Stimulated activated effector memory CD8-positive, alpha-beta T cell treated with anti-CD3 and anti-CD28 coated beads, Interleukin-12 subunit alpha, Interleukin-12 subunit beta, amount 100 ng/mL, for 72 hours (primary cell): ENCODE results near the gene PCGF6.
A peak's percentile ranks its signal among the peaks of the same experiment; 100 is the strongest.
"Not testable (repeated sequence)": the region's sequence is repeated elsewhere in the genome, so short reads cannot be mapped to it uniquely, and the experiment has no call there.

Source experiments
- ATAC-seq: fragments of 150-1000 bp; cut with Tn5 transposase; 2 replicates; pipeline ENCODE4 v1.10.0; 2021
- DNase-seq, 2 donors: peaks; one replicate each; pipeline ENCODE4 v3.0.0; 2021 to 2022; ENCODE audit warnings: low spot score in 2 of 2
- H3K27ac Mint-ChIP-seq: one replicate; pipeline ENCODE4 v1.8.0; 2022; ENCODE audit warnings: mild to moderate bottlenecking, mixed read lengths
- H3K36me3 Mint-ChIP-seq: one replicate; pipeline ENCODE4 v1.8.0; 2022; ENCODE audit warnings: mild to moderate bottlenecking, mixed read lengths
- H3K4me1 Mint-ChIP-seq: one replicate; pipeline ENCODE4 v1.8.0; 2022; ENCODE audit warnings: mixed read lengths
- H3K4me3 Mint-ChIP-seq: one replicate; pipeline ENCODE4 v1.8.0; 2022; ENCODE audit warnings: mild to moderate bottlenecking, mixed read lengths
- H3K9me3 Mint-ChIP-seq: one replicate; pipeline ENCODE4 v1.8.0; 2022; ENCODE audit warnings: mixed read lengths

The PCGF6 gene, protein sequence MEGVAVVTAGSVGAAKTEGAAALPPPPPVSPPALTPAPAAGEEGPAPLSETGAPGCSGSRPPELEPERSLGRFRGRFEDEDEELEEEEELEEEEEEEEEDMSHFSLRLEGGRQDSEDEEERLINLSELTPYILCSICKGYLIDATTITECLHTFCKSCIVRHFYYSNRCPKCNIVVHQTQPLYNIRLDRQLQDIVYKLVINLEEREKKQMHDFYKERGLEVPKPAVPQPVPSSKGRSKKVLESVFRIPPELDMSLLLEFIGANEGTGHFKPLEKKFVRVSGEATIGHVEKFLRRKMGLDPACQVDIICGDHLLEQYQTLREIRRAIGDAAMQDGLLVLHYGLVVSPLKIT

GRCh38 chr10:103350517-103351260 is at the start of gene PCGF6:
Gene PCGF6 (minus strand): TSS chr10:103351140. CDS start chr10:103351066, 74 bp downstream.
- peaks cover 41% of the 10 kb centered on the region for H3K36me3 Mint-ChIP-seq
- H3K4me3 Mint-ChIP-seq, result peak within 1 kb of the TSS; percentile 87
- H3K4me1 Mint-ChIP-seq, result no peaks in the 10 kb centered on the region
- peak within 1 kb of the TSS; percentile 95 for H3K27ac Mint-ChIP-seq
- ATAC-seq (peak; percentile 88), DNase-seq (peak; percentile 73 to 92)
- H3K9me3 Mint-ChIP-seq, result no peaks in the 10 kb centered on the region

- H3K4me3 Mint-ChIP-seq, result peak overlapping the region; percentile 100
- DNase-seq (no peak), ATAC-seq (no peak)
- H3K9me3 Mint-ChIP-seq, result no peaks in the 10 kb centered on the region
- H3K36me3 Mint-ChIP-seq, result peaks cover 74% of the 10 kb centered on the region
- peak overlapping the region; percentile 99 for H3K27ac Mint-ChIP-seq
- peaks cover 52% of the 10 kb centered on the region for H3K4me1 Mint-ChIP-seq
Measured at GRCh38 chr10:103397191-103397825, 46.4 kb upstream of the PCGF6 start.

DNA sequence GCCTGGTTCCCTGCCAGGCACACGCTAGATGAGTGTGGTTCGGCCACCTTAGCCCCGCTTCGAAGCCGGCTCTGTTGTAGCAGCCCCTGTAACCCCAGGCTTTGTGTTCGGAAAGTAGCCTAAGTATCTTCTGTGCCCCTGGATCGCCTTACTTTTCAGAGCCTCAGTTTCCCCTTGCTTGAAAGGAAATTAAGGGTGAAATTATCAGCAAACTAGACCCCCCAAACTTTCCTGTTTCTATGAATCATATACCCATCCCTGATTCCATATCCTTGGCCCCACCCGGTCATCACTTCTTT is 45.8 kb upstream of the PCGF6 start:
- Mint-ChIP-seq H3K36me3 (peaks cover 74% of the 10 kb centered on the region), H3K4me3 (peak overlapping the region; percentile 100), H3K27ac (peak overlapping the region; percentile 99), H3K4me1 (peaks cover 52% of the 10 kb centered on the region), H3K9me3 (no peaks in the 10 kb centered on the region)
- DNase-seq (no peak), ATAC-seq (no peak)

GRCh38 chr10:103396067-103396788 is 45.3 kb upstream of the PCGF6 start, which contains the start of the genes ATP5MK and PDCD11:
Gene ATP5MK (minus strand): TSS chr10:103396475. CDS start chr10:103392457, 4,018 bp downstream.
Gene PDCD11 (plus strand): TSS chr10:103396626. CDS start chr10:103398427, 1,801 bp downstream.
- Mint-ChIP-seq H3K9me3 (no peaks in the 10 kb centered on the region), H3K4me1 (peaks cover 52% of the 10 kb centered on the region), H3K36me3 (peaks cover 74% of the 10 kb centered on the region), H3K4me3 (peak within 1 kb of the TSS; percentile 100), H3K27ac (peak within 1 kb of the TSS; percentile 99)
- ATAC-seq, result peak; percentile 100
- peak; percentile 85 to 98 for DNase-seq

DNA sequence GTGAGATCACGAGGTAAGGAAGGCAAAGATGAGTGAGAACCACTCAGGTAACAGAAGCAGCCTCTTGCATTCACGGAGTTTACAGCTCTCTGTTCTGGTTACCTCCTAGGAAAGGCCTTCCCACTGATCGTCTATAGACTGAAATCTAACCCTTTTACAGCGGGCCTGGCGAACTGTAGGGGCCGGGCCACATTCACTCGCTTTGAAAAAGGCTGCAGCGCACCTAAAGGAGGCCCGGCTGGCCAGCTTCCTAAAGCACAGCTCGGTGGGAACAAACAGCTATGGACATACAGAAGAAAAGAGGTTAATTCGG is 44.8 kb upstream of the PCGF6 start:
- H3K27ac Mint-ChIP-seq, result peak overlapping the region; percentile 99
- peak overlapping the region; percentile 100 for H3K4me3 Mint-ChIP-seq
- H3K36me3 Mint-ChIP-seq, result peaks cover 74% of the 10 kb centered on the region
- peaks cover 52% of the 10 kb centered on the region for H3K4me1 Mint-ChIP-seq
- DNase-seq (no peak), ATAC-seq (no peak)
- no peaks in the 10 kb centered on the region for H3K9me3 Mint-ChIP-seq

GRCh38 chr10:103394180-103394579 is 43.2 kb upstream of the PCGF6 start:
- Mint-ChIP-seq H3K4me3 (peak overlapping the region; percentile 39), H3K4me1 (peaks cover 48% of the 10 kb centered on the region), H3K9me3 (no peaks in the 10 kb centered on the region), H3K27ac (peak overlapping the region; percentile 58), H3K36me3 (peaks cover 74% of the 10 kb centered on the region)
- DNase-seq (no peak), ATAC-seq (no peak)

GRCh38 chr10:103382769-103383168 is 31.8 kb upstream of the PCGF6 start:
- Mint-ChIP-seq H3K4me1 (no peaks in the 10 kb centered on the region), H3K9me3 (no peaks in the 10 kb centered on the region), H3K27ac (no peak overlapping the region), H3K36me3 (peaks cover 100% of the 10 kb centered on the region), H3K4me3 (no peak overlapping the region)
- no peak for ATAC-seq
- no peak for DNase-seq

DNA sequence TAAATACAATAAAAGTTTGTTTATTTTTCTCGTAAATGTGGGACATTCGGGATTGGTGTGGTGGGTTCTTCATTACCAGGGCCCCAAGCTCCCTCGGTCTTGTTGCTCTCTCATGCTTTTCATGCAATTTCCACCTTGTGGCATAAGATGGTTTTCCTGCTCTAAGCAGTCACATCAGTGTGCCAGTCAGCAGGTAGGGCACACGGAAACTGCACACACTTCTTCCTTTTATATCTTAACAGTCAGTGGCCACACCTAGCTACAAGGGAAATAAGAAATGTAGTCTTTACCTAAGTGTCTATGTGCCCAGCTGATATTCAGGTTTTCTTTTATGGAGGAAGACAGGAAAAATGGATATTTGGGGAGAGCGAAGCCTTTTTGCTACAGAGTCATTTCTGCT is 23.3 kb upstream of the PCGF6 start:
- H3K4me3 Mint-ChIP-seq, result no peak overlapping the region
- DNase-seq (no peak), ATAC-seq (no peak)
- H3K9me3 Mint-ChIP-seq, result no peaks in the 10 kb centered on the region
- peaks cover 18% of the 10 kb centered on the region for H3K4me1 Mint-ChIP-seq
- no peak overlapping the region for H3K27ac Mint-ChIP-seq
- H3K36me3 Mint-ChIP-seq, result peaks cover 66% of the 10 kb centered on the region

DNA sequence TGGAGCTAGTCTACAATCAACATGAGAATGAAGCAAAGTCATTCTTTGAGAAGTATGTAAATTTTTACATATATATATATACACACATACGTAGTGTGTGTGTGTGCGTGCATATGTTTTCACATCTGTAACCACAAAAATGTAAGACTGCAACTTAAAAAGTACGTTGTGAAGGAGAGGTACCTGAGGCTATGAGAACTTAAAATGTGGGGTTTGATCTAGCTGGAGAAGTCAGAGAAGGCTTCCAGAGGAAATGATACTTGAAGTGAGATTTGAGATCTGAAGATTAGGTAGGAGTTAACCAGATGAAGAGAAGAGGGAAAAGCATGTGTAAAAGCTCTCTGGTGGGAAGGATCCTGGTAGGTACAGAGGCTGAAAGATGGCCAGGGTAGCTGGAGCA is 22.6 kb upstream of the PCGF6 start:
- Mint-ChIP-seq H3K4me1 (peaks cover 18% of the 10 kb centered on the region), H3K36me3 (peaks cover 59% of the 10 kb centered on the region), H3K4me3 (no peak overlapping the region), H3K9me3 (no peaks in the 10 kb centered on the region), H3K27ac (no peak overlapping the region)
- DNase-seq, result no peak
- no peak for ATAC-seq

- peak within 1 kb of the TSS; percentile 76 for H3K4me3 Mint-ChIP-seq
- H3K36me3 Mint-ChIP-seq, result peaks cover 11% of the 10 kb centered on the region
- peak within 1 kb of the TSS; percentile 87 for H3K27ac Mint-ChIP-seq
- peaks cover 5% of the 10 kb centered on the region for H3K4me1 Mint-ChIP-seq
- no peaks in the 10 kb centered on the region for H3K9me3 Mint-ChIP-seq
- peak; percentile 83 to 94 for DNase-seq
- peak; percentile 75 for ATAC-seq
Measured at GRCh38 chr10:103367782-103368518, 17.0 kb upstream of the PCGF6 start, which contains the start of gene TAF5. Gene TAF5 (plus strand): TSS chr10:103367976. CDS start chr10:103367990, 14 bp downstream.

DNA sequence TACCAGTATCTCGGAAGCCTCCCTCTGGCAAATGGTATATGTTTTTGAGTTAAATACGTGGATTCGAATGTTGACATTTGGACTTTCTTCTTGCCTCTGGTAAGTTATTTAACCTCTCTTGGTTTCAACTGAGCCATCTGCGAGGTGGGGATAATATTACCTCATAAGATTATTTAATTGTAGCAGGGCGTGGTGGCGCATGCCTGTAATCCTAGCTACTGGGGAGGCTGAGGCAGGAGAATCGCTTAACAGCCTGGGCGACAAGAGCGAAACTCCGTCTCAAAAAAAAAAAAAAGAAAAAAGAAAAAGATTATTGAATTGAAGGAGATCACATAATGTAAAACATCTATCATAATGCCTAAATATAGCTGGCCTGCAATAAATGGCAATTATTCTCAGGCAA is 16.4 kb upstream of the PCGF6 start:
- H3K27ac Mint-ChIP-seq, result peak overlapping the region; percentile 87
- no peak for ATAC-seq

GRCh38 chr10:103360791-103361190 is 9.9 kb upstream of the PCGF6 start:
- ATAC-seq, result peak; percentile 62
- H3K4me1 Mint-ChIP-seq, H3K4me3 Mint-ChIP-seq, H3K27ac Mint-ChIP-seq, DNase-seq, H3K9me3 Mint-ChIP-seq, H3K36me3 Mint-ChIP-seq: not testable (repeated sequence)

More for the DNA sequence above, 16.4 kb upstream of the PCGF6 start:
- Mint-ChIP-seq H3K4me3 (peak overlapping the region; percentile 76), H3K4me1 (peaks cover 5% of the 10 kb centered on the region), H3K36me3 (peaks cover 8% of the 10 kb centered on the region), H3K9me3 (no peaks in the 10 kb centered on the region)
- DNase-seq, result no peak

DNA sequence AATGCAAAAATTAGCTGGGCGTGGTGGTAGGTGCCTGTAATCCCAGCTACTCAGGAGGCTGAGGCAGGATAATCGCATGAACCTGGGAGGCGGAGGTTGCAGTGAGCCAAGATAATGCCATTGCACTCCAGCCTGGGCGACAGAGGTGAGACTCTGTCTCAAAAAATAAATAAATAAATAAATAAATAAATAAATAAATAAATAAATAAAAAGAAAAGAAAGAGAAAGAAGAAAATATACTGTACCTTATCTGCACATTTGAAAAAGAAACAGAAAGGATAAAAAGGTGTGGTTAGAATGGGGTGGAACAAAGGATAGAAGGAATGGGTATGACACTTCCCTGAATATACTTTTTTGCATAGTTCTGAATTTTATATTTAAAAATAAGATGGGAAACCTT is 8.6 kb upstream of the PCGF6 start:
- H3K9me3 Mint-ChIP-seq, H3K4me3 Mint-ChIP-seq, H3K27ac Mint-ChIP-seq, H3K36me3 Mint-ChIP-seq, DNase-seq, H3K4me1 Mint-ChIP-seq, ATAC-seq: not testable (repeated sequence)

DNA sequence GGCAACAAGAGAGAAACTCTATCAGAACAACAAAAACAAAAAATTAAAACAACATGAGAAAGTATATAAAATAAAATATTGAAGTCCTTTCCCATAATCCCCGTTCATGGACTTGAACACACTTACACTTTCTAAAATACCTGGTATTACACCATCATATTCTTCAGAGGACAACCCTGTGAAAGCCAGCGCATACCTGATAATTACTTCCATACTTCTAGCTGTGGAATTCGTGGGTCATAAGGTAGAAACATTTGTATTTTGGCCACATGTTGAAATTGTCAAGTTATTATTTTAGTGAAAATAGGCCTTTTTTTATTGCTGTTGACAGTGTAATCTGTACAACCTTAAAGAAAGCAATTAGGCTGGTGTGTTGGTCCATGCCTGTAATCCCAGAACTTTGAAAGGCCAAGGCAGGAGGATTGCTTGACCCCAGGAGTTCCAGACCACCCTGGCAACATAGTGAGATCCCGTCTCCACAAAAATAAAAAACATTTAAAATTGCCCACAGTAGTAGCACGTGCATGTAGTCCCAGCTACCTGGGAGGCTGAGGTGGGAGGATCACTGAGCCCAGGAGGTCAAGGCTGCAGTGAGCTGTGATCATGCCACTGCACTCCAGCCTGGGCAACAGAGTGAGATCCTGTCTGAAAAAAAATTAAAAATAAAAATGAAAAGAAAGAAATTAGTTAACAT is 5.1 kb upstream of the PCGF6 start:
- DNase-seq, result no peak
- no peak overlapping the region for H3K4me3 Mint-ChIP-seq
- no peaks in the 10 kb centered on the region for H3K4me1 Mint-ChIP-seq
- H3K36me3 Mint-ChIP-seq, result peaks cover 5% of the 10 kb centered on the region
- peak overlapping the region; percentile 37 for H3K27ac Mint-ChIP-seq
- no peak for ATAC-seq
- H3K9me3 Mint-ChIP-seq, result no peaks in the 10 kb centered on the region
